ENCODE measurements around the gene LYPD5.
A peak's percentile ranks its signal among the peaks of the same experiment; 100 is the strongest.

LYPD5 gene

DNA sequence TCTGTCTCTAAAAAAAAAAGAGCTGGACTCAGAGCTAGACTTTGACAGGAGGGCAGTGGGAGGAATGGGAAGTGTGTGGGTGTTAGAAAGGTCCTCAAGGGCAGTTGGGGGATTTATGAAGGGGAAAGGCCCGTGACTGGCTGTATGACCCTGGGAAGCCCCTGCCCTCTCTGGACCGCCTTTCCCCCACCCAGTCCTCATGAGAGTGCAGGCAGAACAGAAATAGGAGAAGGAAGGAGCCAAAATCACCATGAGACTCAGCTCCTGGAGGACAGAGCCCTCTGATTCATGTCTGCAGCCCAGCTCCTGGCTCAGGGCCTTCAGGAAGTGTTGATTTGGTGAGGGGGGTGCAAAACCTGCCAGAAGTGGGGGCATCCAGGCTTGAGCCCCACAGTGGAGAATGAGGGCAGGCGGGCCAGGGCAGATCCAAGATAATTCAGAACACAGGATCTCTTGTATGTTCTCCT, 38.7 kb downstream of the LYPD5 start:
- H3K4me3 ChIP-seq (replicated peaks in 1 of 2; ENCODE audit: low read depth in 2 of 2, low read length in 2 of 2), result no peak overlapping the region
- DNase-seq (ENCODE audit: low read depth in 2 of 2), result peak; percentile 43 to 65
- TF ChIP-seq, protein P1, sequence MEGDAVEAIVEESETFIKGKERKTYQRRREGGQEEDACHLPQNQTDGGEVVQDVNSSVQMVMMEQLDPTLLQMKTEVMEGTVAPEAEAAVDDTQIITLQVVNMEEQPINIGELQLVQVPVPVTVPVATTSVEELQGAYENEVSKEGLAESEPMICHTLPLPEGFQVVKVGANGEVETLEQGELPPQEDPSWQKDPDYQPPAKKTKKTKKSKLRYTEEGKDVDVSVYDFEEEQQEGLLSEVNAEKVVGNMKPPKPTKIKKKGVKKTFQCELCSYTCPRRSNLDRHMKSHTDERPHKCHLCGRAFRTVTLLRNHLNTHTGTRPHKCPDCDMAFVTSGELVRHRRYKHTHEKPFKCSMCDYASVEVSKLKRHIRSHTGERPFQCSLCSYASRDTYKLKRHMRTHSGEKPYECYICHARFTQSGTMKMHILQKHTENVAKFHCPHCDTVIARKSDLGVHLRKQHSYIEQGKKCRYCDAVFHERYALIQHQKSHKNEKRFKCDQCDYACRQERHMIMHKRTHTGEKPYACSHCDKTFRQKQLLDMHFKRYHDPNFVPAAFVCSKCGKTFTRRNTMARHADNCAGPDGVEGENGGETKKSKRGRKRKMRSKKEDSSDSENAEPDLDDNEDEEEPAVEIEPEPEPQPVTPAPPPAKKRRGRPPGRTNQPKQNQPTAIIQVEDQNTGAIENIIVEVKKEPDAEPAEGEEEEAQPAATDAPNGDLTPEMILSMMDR (IDR thresholded peaks at IDR 0.05; ENCODE audit: low read depth, low read length), result no peak

DNA sequence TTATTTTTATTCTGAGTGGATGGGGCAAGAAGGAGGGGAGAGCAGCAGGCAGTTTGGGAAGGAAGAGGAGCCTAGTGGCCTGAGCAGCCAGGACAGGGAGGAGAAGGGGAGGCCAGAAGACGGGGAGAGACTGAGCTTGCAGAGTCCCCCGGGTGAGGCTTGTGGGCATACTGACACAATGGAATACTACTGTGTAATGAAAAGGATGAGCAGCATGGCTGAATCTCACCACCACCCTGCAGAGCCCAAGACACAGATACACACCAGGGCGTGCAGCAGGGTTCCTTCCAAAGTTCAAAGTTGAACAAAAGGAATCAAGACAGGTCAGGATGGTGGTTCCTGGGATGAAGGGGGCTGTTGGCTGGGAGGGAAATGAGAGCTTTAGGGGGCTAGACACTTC, 39.4 kb downstream of the LYPD5 start:
- TF ChIP-seq, protein P1 (IDR thresholded peaks at IDR 0.05; ENCODE audit: low read depth, low read length), result no peak

DNA sequence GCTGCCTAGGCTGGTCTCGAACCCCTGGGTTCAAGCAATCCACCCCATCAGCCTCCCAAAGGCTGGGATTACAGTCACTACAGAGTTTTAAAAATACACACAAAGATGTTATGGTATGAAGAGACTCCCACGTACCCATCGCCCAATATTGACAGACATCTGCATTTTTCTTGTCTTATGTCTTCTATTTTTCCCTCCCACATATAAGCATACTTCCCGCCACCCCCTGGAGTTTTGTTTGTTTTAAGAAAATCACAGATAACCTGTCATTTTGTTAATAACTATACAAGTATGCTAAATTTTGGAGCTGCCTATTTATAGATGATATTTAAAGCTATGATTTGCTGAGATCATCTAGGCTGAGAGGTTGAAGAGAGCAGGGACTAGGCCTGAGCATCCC, 41.3 kb downstream of the LYPD5 start:
- H3K4me3 ChIP-seq (replicated peaks in 1 of 2; ENCODE audit: low read depth in 2 of 2, low read length in 2 of 2), result no peak overlapping the region
- TF ChIP-seq, protein P1 (IDR thresholded peaks at IDR 0.05; ENCODE audit: low read depth, low read length), result no peak
- DNase-seq (ENCODE audit: low read depth in 2 of 2), result no peak

More for the DNA sequence above, 39.4 kb downstream of the LYPD5 start:
- no peak overlapping the region for H3K4me3 ChIP-seq (replicated peaks in 1 of 2; ENCODE audit: low read depth in 2 of 2, low read length in 2 of 2)
- no peak for DNase-seq (ENCODE audit: low read depth in 2 of 2)

DNA sequence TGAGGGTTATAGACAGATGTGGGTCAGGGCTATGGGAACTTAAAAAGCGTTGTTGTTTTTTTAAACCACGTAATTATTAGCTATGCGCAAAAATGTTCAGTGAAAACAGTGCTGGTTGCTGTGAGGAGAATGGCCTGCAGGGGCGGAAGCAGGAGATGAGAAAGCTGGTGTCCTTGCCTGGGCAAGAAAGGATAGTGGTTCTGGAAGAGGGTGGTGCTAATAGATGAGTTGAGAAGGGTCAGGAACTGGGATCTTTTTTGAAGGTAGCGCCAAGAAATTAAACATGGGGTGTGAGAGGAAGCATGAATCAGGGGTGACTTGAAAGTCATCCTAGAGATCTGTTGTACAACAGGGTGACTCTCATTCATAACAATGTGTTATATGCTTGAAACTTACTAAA, 42.7 kb downstream of the LYPD5 start:
- TF ChIP-seq, protein P1 (IDR thresholded peaks at IDR 0.05; ENCODE audit: low read depth, low read length), result peak; percentile 77
- DNase-seq (ENCODE audit: low read depth in 2 of 2), result peak; percentile 43 to 90
- no peak overlapping the region for H3K4me3 ChIP-seq (replicated peaks in 1 of 2; ENCODE audit: low read depth in 2 of 2, low read length in 2 of 2)

DNA sequence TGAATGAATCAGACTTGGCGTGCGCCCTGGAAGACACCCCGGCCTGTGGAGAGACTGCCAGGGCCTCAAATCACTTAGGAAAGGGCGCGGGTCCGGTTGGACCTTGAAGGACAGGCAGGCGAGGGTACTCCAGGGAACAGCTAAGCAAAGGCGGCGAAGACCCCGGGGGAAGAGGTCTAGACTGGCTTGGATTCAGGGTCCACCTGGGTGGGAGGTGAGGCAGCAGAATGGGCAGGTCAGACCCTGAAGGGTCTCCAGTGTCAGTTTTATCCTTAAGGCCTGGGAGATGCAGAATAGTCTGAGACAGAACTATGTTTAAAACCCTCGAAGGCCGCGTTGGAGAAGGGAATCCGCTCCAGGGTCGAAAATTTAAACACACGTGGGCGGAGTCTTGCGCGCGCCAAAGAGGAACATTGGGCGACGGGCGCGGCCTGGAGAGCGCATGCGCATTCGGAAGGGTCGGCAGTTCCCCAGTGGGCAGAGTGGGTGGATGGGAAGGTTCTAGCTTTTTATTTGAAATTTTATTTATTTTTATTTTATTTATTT, 46.9 kb downstream of the LYPD5 start:
- DNase-seq (ENCODE audit: low read depth in 2 of 2), result peak; percentile 78 to 80
- H3K4me3 ChIP-seq (replicated peaks in 1 of 2; ENCODE audit: low read depth in 2 of 2, low read length in 2 of 2), result peak overlapping the region; percentile 70 to 93
- TF ChIP-seq, protein P1 (IDR thresholded peaks at IDR 0.05; ENCODE audit: low read depth, low read length), result no peak

DNA sequence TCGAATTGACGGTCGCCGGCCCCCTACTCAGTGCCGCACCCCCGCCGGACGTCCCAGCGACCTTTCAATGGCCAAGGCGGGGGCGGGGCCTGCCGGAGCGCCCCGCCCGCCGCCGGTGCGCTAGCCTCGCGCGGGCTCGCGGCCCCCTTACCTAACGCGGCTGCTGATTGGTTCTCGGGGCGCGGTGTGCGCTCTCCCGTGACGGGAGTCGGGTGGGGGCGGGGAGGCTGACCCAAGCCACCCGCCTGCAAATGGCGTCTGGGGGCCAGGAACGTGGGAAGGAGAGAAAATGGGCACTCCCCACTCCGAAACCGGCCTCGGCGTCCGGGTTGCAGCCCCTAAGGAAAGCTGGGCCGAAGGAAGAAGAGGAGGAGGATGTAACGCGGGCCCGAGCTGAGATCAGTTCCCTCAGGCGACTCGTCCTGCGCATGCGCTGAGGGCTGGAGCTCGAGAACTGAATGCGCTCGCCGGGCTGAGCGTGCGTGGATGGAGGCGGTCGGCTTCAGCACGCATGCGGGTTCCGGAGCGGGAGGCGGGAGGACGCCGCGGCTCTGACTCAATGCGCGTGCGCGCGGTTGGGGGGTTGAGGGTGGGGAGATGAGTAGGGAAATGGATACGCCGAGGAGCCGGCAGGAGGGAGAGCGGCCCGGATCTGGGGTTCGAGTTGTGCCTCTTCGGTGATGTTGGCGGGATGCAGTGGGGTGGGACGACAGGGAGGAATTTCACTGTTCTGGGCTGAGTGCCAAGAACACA, 47.6 kb downstream of the LYPD5 start, which contains the start of gene SMG9:
TSS of gene SMG9 (minus strand) at position 460 of the 753 bp plus-strand sequence. CDS start 4,221 bp downstream, outside the sequence.
- peak within 1 kb of the TSS; percentile 70 to 93 for H3K4me3 ChIP-seq (replicated peaks in 1 of 2; ENCODE audit: low read depth in 2 of 2, low read length in 2 of 2)
- TF ChIP-seq, protein P1 (IDR thresholded peaks at IDR 0.05; ENCODE audit: low read depth, low read length), result no peak
- DNase-seq (ENCODE audit: low read depth in 2 of 2), result peak; percentile 98 to 99

All from cardiac fibroblast (primary cell).